Activated CD8-positive, alpha-beta T cell treated with anti-CD3 and anti-CD28 coated beads for 36 hours (primary cell): ENCODE data around the gene UNC13A. TPM values are rescaled to one million over a fixed set of nuclear protein-coding genes. Genes with fewer than 3 reads are reported as not detected.
"Not testable (repeated sequence)": the region's sequence is repeated elsewhere in the genome, so short reads cannot be mapped to it uniquely, and the experiment has no call there.

Experiments
- ATAC-seq: fragments of 200-7000 bp; cut with Tn5 transposase; one replicate; pipeline ENCODE4 v1.10.0; 2021; ENCODE audit warnings: mild to moderate bottlenecking, moderate library complexity
- CTCF ChIA-PET: fragments of 350-600 bp; sonication (Branson Sonifier 250); formaldehyde crosslinking; loops from one replicate; lab custom pipeline; 2021; ENCODE audit warnings: antibody characterized with exemption; lab: Charles Lee
- POLR2A ChIA-PET: fragments of 350-600 bp; sonication (Branson Sonifier 250); formaldehyde crosslinking; loops from one replicate; lab custom pipeline; 2021; ENCODE audit warnings: antibody characterized with exemption; lab: Charles Lee
- DNase-seq: peaks from one replicate; pipeline ENCODE4 v3.0.0-alpha.2; 2020
- H3K27ac Mint-ChIP-seq: one replicate; pipeline ENCODE4 v1.8.0; 2021; ENCODE audit warnings: mild to moderate bottlenecking, mixed read lengths
- H3K27me3 Mint-ChIP-seq: one replicate; pipeline ENCODE4 v1.8.0; 2021; ENCODE audit warnings: mixed read lengths
- H3K36me3 Mint-ChIP-seq: one replicate; pipeline ENCODE4 v1.8.0; 2021; ENCODE audit warnings: low read depth, mixed read lengths
- H3K4me1 Mint-ChIP-seq: one replicate; pipeline ENCODE4 v1.8.0; 2021; ENCODE audit warnings: low read depth, mixed read lengths
- H3K4me3 Mint-ChIP-seq: one replicate; pipeline ENCODE4 v1.8.0; 2021; ENCODE audit warnings: mild to moderate bottlenecking, moderate library complexity, mixed read lengths
- H3K9me3 Mint-ChIP-seq: one replicate; pipeline ENCODE4 v1.8.0; 2021; ENCODE audit warnings: mixed read lengths
- CTCF ChIP-seq: fragments of 200-600 bp; IDR thresholded peaks from one replicate; pipeline ENCODE4 v1.8.0; 2022; ENCODE audit warnings: antibody characterized with exemption, mild to moderate bottlenecking
- intact Hi-C: fragments of 100-400 bp; cut with micrococcal nuclease; formaldehyde crosslinking; loops from one replicate; pipeline ENCODE4 v1.10.0; 2022
- total RNA-seq, 2 experiments: library from RNA; stranded (reverse); gene quantifications; one replicate each; pipeline ENCODE4 v1.2.3, GENCODE V29; 2021

The UNC13A gene
- total RNA-seq, 2 experiments from 2014 or later: not detected

- DNase-seq: no peak
- no peak for TF ChIP-seq CTCF
- ChIA-PET POLR2A (no interaction called here), CTCF (interaction anchor here (1.1 to 2.5 kb wide), 5 partner anchors 10 to 130 kb away, joined by 3 to 11 read pairs (median 4); no protein-coding TSS in a partner anchor)
- ATAC-seq: no peak
- Mint-ChIP-seq H3K36me3 (peaks cover 43% of the 10 kb centered on the region), H3K27me3 (no peaks in the 10 kb centered on the region), H3K4me1 (peaks cover 2% of the 10 kb centered on the region), H3K9me3 (no peaks in the 10 kb centered on the region), H3K27ac (no peak overlapping the region), H3K4me3 (no peak overlapping the region)
- intact Hi-C loops: no loop called here
These were observed 117.4 kb downstream of the UNC13A start for GRCh38 chr19:17570791-17571190.

GRCh38 chr19:17570291-17570690 is 117.9 kb downstream of the UNC13A start:
- not testable (repeated sequence) for H3K27ac Mint-ChIP-seq
- CTCF ChIA-PET: interaction anchor here (1.1 to 2.5 kb wide), 4 partner anchors 15 to 130 kb away, joined by 3 to 11 read pairs (median 4); no protein-coding TSS in a partner anchor
- peaks cover 44% of the 10 kb centered on the region for H3K36me3 Mint-ChIP-seq

DNA sequence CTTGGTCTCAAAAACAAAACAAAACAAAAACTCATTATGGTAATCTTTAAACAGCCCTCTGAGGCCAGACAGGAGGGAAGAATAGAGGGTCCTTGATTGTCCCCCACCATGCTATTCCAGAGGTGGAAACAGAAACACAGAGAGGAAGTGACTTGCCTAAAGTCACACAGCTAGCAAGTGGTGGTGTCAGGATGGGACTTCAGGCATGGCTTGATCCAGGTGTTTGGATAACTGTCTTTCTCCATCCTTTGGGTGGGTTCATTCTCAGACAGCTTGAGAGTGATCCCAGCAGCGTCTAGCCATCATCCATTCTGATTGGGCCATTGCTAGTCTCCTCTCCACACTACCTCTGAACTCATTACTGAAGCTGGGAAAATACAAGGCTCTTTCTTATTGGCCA is 120.2 kb downstream of the UNC13A start:
- no peak overlapping the region for H3K4me3 Mint-ChIP-seq
- no peaks in the 10 kb centered on the region for H3K4me1 Mint-ChIP-seq
- DNase-seq (no peak), ATAC-seq (no peak)
- ChIA-PET POLR2A (interaction anchor here (1.3 to 1.7 kb wide), 3 partner anchors 11 to 36 kb away, joined by 3 to 4 read pairs (median 4); no protein-coding TSS in a partner anchor), CTCF (no interaction called here)
- no peaks in the 10 kb centered on the region for H3K9me3 Mint-ChIP-seq
- TF ChIP-seq CTCF: no peak
- H3K36me3 Mint-ChIP-seq: peaks cover 42% of the 10 kb centered on the region
- H3K27ac Mint-ChIP-seq: no peak overlapping the region
- no peaks in the 10 kb centered on the region for H3K27me3 Mint-ChIP-seq
- intact Hi-C loops: no loop called here

More at GRCh38 chr19:17570291-17570690, 117.9 kb downstream of the UNC13A start:
- DNase-seq, H3K4me3 Mint-ChIP-seq, intact Hi-C loops, ATAC-seq, H3K27me3 Mint-ChIP-seq, H3K4me1 Mint-ChIP-seq, POLR2A ChIA-PET, H3K9me3 Mint-ChIP-seq: not testable (repeated sequence)

- ATAC-seq (no peak), DNase-seq (no peak)
- Mint-ChIP-seq H3K9me3 (no peaks in the 10 kb centered on the region), H3K27ac (no peak overlapping the region), H3K4me1 (peaks cover 3% of the 10 kb centered on the region), H3K27me3 (no peaks in the 10 kb centered on the region), H3K36me3 (peaks cover 43% of the 10 kb centered on the region), H3K4me3 (no peak overlapping the region)
- intact Hi-C loops: no loop called here
- POLR2A ChIA-PET: interaction anchor here (1.0 to 1.2 kb wide), 3 partner anchors 9 to 65 kb away, joined by 3 to 8 read pairs (median 3); no protein-coding TSS in a partner anchor
- TF ChIP-seq CTCF: no peak
- CTCF ChIA-PET: no interaction called here
These were observed 122.5 kb downstream of the UNC13A start for GRCh38 chr19:17565611-17566010.

DNA sequence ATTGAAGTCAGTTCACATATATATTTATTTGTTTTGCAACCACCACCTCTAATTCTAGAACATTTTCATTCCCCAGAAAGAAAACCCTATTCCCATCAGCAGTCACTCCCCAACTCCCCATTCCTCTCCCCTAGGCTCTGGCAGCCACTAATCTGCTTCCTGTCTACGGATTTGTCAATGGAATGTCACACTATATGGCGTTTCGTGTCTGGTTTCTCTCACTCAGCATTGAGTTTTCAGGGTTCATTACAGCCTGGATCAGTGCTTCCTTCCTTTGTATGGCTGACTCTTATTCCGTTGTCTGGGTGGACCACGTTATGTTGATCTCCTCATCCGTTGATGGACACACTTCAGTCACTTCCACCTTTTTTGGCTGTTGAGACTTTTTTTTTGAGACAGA is 123.4 kb downstream of the UNC13A start:
- no peaks in the 10 kb centered on the region for H3K27me3 Mint-ChIP-seq
- ATAC-seq (no peak), DNase-seq (no peak)
- H3K4me1 Mint-ChIP-seq: peaks cover 3% of the 10 kb centered on the region
- no peak overlapping the region for H3K4me3 Mint-ChIP-seq
- no peaks in the 10 kb centered on the region for H3K9me3 Mint-ChIP-seq
- intact Hi-C loops: no loop called here
- POLR2A ChIA-PET: interaction anchor here (1.1 to 1.2 kb wide), 2 partner anchors 8 to 64 kb away, joined by 3 to 8 read pairs; no protein-coding TSS in a partner anchor
- TF ChIP-seq CTCF: no peak
- H3K27ac Mint-ChIP-seq: no peak overlapping the region
- H3K36me3 Mint-ChIP-seq: peaks cover 48% of the 10 kb centered on the region
- CTCF ChIA-PET: no interaction called here
